H9 (cell line): ENCODE results near the gene PROX2. TPM values are rescaled to one million over a fixed set of nuclear protein-coding genes. Genes with fewer than 3 reads are reported as not detected.

Experiments
- DNase-seq: peaks from one replicate; pipeline ENCODE4 v3.0.0-alpha.2; 2017
- H2AFZ ChIP-seq: one replicate; pipeline ENCODE4 v1.6.1; 2013; ENCODE audit warnings: mild to moderate bottlenecking, low read length, control low read depth, moderate library complexity
- H2AK5ac ChIP-seq: 2 replicates; pipeline ENCODE4 v1.6.1; 2013; ENCODE audit warnings: low read length, control low read depth, mixed read lengths; ENCODE audit not compliant: insufficient read length
- H2BK120ac ChIP-seq: one replicate; pipeline ENCODE4 v1.6.1; 2013; ENCODE audit warnings: low read depth, mild to moderate bottlenecking, low read length, control low read depth, inconsistent platforms; ENCODE audit not compliant: poor library complexity, severe bottlenecking
- H2BK12ac ChIP-seq: 2 replicates; pipeline ENCODE4 v1.6.1; 2013; ENCODE audit warnings: low read length, control low read depth, mixed read lengths, low read depth; ENCODE audit not compliant: insufficient read length
- H2BK15ac ChIP-seq: 2 replicates; pipeline ENCODE4 v1.6.1; 2013; ENCODE audit warnings: low read depth, low read length, control low read depth
- H2BK20ac ChIP-seq: one replicate; pipeline ENCODE4 v1.6.1; 2013; ENCODE audit warnings: low read depth, mild to moderate bottlenecking, low read length, control low read depth, inconsistent platforms; ENCODE audit not compliant: poor library complexity, severe bottlenecking
- H2BK5ac ChIP-seq: 2 replicates; pipeline ENCODE4 v1.6.1; 2013; ENCODE audit warnings: low read length, control low read depth, mixed read lengths; ENCODE audit not compliant: insufficient read length
- H3K14ac ChIP-seq: 2 replicates; pipeline ENCODE4 v1.6.1; 2013; ENCODE audit warnings: low read length, control low read depth; ENCODE audit not compliant: insufficient read depth
- H3K18ac ChIP-seq: 2 replicates; pipeline ENCODE4 v1.6.1; 2013; ENCODE audit warnings: low read depth, mild to moderate bottlenecking, mixed read lengths, low read length, control low read depth; ENCODE audit not compliant: insufficient read length
- H3K23ac ChIP-seq: 2 replicates; pipeline ENCODE4 v1.6.1; 2013; ENCODE audit warnings: low read length, control low read depth, mixed read lengths, low read depth; ENCODE audit not compliant: insufficient read length
- H3K23me2 ChIP-seq: 2 replicates; pipeline ENCODE4 v1.6.1; 2013; ENCODE audit warnings: low read depth, mild to moderate bottlenecking, mixed read lengths, low read length, control low read depth; ENCODE audit not compliant: insufficient read length, poor library complexity, severe bottlenecking
- H3K27ac ChIP-seq: 2 replicates; pipeline ENCODE4 v1.5.1; 2013; ENCODE audit warnings: low read length, control low read depth, mixed read lengths, low read depth; ENCODE audit not compliant: insufficient read length
- H3K27me3 ChIP-seq: 2 replicates; pipeline ENCODE4 v1.6.1; 2013; ENCODE audit warnings: low read length, control low read depth, inconsistent platforms; ENCODE audit not compliant: insufficient read depth
- H3K4ac ChIP-seq: 2 replicates; pipeline ENCODE4 v1.6.1; 2013; ENCODE audit warnings: low read depth, mild to moderate bottlenecking, control low read depth, inconsistent platforms, low read length, moderate library complexity
- H3K4me1 ChIP-seq: 2 replicates; pipeline ENCODE4 v1.6.1; 2013; ENCODE audit warnings: low read length, control low read depth, inconsistent platforms; ENCODE audit not compliant: insufficient read depth
- H3K4me2 ChIP-seq: 2 replicates; pipeline ENCODE4 v1.6.1; 2013; ENCODE audit warnings: low read length, control low read depth, mixed read lengths; ENCODE audit not compliant: insufficient read length, insufficient read depth
- H3K56ac ChIP-seq: 2 replicates; pipeline ENCODE4 v1.6.1; 2013; ENCODE audit warnings: low read depth, mild to moderate bottlenecking, mixed read lengths, low read length, control low read depth; ENCODE audit not compliant: insufficient read length
- H3K79me1 ChIP-seq: 2 replicates; pipeline ENCODE4 v1.6.1; 2013; ENCODE audit warnings: low read depth, mild to moderate bottlenecking, moderate library complexity, low read length, control low read depth, inconsistent platforms; ENCODE audit not compliant: insufficient read depth, poor library complexity, severe bottlenecking
- H3K79me2 ChIP-seq: 2 replicates; pipeline ENCODE4 v1.6.1; 2013; ENCODE audit warnings: low read length, control low read depth, inconsistent platforms; ENCODE audit not compliant: insufficient read depth
- H3K9ac ChIP-seq: 2 replicates; pipeline ENCODE4 v1.6.1; 2013; ENCODE audit warnings: low read length, control low read depth, mixed read lengths; ENCODE audit not compliant: insufficient read length; ENCODE audit errors: extremely low read depth
- H3K9me3 ChIP-seq: one replicate; pipeline ENCODE4 v1.6.1; 2013; ENCODE audit warnings: low read depth, low read length, inconsistent platforms; ENCODE audit not compliant: control insufficient read depth
- H3T11ph ChIP-seq: one replicate; pipeline ENCODE4 v1.6.1; 2013; ENCODE audit warnings: mild to moderate bottlenecking, low read length, control low read depth, inconsistent platforms
- H4K20me1 ChIP-seq: one replicate; pipeline ENCODE4 v1.6.1; 2013; ENCODE audit not compliant: control insufficient read depth, insufficient read length, insufficient read depth
- H4K5ac ChIP-seq: 2 replicates; pipeline ENCODE4 v1.6.1; 2013; ENCODE audit warnings: low read depth, mild to moderate bottlenecking, mixed read lengths, low read length, control low read depth; ENCODE audit not compliant: insufficient read length
- H4K8ac ChIP-seq: replicated peaks from 2 replicates; pipeline ENCODE4 v1.6.1; 2013; ENCODE audit warnings: low read length, control low read depth, mixed read lengths, low read depth; ENCODE audit not compliant: insufficient read length
- H4K91ac ChIP-seq: 2 replicates; pipeline ENCODE4 v1.6.1; 2013; ENCODE audit warnings: low read depth, mild to moderate bottlenecking, moderate library complexity, mixed read lengths, low read length, control low read depth; ENCODE audit not compliant: insufficient read length
- H3K27ac Mint-ChIP-seq, 3 experiments: 2 replicates in 2 of 3; 3 replicates in 1 of 3; pipeline ENCODE4 v1.8.0; 2020 to 2021; ENCODE audit warnings: mixed read lengths in 3 of 3, mild to moderate bottlenecking in 1 of 3, moderate library complexity in 1 of 3
- H3K27me3 Mint-ChIP-seq: 2 replicates; pipeline ENCODE4 v1.8.0; 2021; ENCODE audit warnings: low read depth, mild to moderate bottlenecking, moderate library complexity, mixed read lengths
- H3K36me3 Mint-ChIP-seq, 3 experiments: 2 replicates in 2 of 3; 3 replicates in 1 of 3; pipeline ENCODE4 v1.8.0; 2020 to 2021; ENCODE audit warnings: low read depth in 3 of 3, mixed read lengths in 3 of 3; ENCODE audit not compliant: insufficient read depth in 1 of 3
- H3K4me1 Mint-ChIP-seq, 2 experiments: 2 replicates each; pipeline ENCODE4 v1.8.0; 2020; ENCODE audit warnings: mixed read lengths in 2 of 2
- H3K4me3 Mint-ChIP-seq, 2 experiments: 2 replicates in 1 of 2; 3 replicates in 1 of 2; pipeline ENCODE4 v1.8.0; 2020 to 2021; ENCODE audit warnings: mild to moderate bottlenecking in 2 of 2, mixed read lengths in 2 of 2, moderate library complexity in 1 of 2
- H3K9me3 Mint-ChIP-seq, 2 experiments: 2 replicates in 1 of 2; 3 replicates in 1 of 2; pipeline ENCODE4 v1.8.0; 2020; ENCODE audit warnings: mild to moderate bottlenecking in 2 of 2, mixed read lengths in 2 of 2, moderate library complexity in 1 of 2
- CTCF ChIP-seq: fragments of 200-600 bp; sonication (generic); conservative IDR thresholded peaks from 3 replicates; pipeline ENCODE4 v1.8.0; 2021; ENCODE audit warnings: antibody characterized with exemption, mild to moderate bottlenecking
- WGBS: extraction: QIAGEN DNeasy Blood & Tissue Kit; methylation state at CpG from one replicate; pipeline ENCODE4 v1.1.7; 2013; ENCODE audit warnings: missing lambda C conversion rate, low lambda C conversion rate, mixed read lengths; ENCODE audit not compliant: insufficient read length; ENCODE audit errors: extremely low coverage; 5-methylcytosine and 5-hydroxymethylcytosine counted together
- total RNA-seq: library from RNA; stranded (reverse); gene quantifications from 2 replicates; pipeline ENCODE4 v1.2.1, GENCODE V29; 2021

PROX2 gene
- total RNA-seq, 1 experiment from 2014 or later: not detected

DNA sequence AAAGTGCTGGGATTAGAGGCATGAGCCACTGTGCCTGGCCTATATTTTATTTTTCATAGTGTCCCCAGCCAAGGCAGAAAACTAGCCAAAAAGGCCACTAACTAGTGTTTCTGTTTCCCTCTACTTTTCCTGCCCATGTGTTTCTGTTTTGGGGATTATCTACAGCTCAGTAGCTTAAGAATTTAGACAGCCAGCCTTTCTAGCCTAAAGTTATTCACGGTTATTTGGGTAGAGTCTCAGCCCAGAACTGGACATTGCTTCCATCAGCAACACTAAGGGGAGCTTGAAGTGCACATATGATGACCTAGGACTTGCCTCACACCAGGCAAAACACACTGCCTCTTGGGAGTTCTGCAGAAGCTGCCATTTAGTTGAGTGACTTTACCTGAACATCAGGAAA lies 17.9 kb downstream of the PROX2 start:
- WGBS: no CpG with 5 or more reads among the region's 1 CpG

More for the DNA sequence above, 17.9 kb downstream of the PROX2 start:
- Mint-ChIP-seq H3K27ac (no peak overlapping the region), H3K4me3 (no peak overlapping the region), H3K9me3 (no peaks in the 10 kb centered on the region), H3K4me1 (peaks cover 0 to 3% of the 10 kb centered on the region in 2 experiments; a peak in 1 of 4 replicates), H3K36me3 (no peaks in the 10 kb centered on the region), H3K27me3 (no peaks in the 10 kb centered on the region)
- H3K14ac ChIP-seq: no peak overlapping the region
- H2BK15ac ChIP-seq: no peak overlapping the region
- no peak overlapping the region for H4K5ac ChIP-seq
- no peak overlapping the region for H3K4me2 ChIP-seq
- H4K20me1 ChIP-seq: no peaks in the 10 kb centered on the region
- H3K27ac ChIP-seq: no peak overlapping the region
- H3K79me1 ChIP-seq: no peaks in the 10 kb centered on the region
- no peak overlapping the region for H4K8ac ChIP-seq
- no peak for TF ChIP-seq CTCF
- H3K56ac ChIP-seq: no peak overlapping the region
- H3K23ac ChIP-seq: no peak overlapping the region
- H3T11ph ChIP-seq: no peak overlapping the region
- no peaks in the 10 kb centered on the region for H3K79me2 ChIP-seq
- H4K91ac ChIP-seq: no peak overlapping the region
- no peaks in the 10 kb centered on the region for H3K4me1 ChIP-seq
- H2AFZ ChIP-seq: no peak overlapping the region
- no peak overlapping the region for H2BK120ac ChIP-seq
- H3K9ac ChIP-seq: no peak overlapping the region
- H3K27me3 ChIP-seq: no peaks in the 10 kb centered on the region
- no peak overlapping the region for H2BK20ac ChIP-seq
- no peaks in the 10 kb centered on the region for H3K23me2 ChIP-seq
- no peaks in the 10 kb centered on the region for H3K9me3 ChIP-seq
- H2BK5ac ChIP-seq: no peak overlapping the region
- no peak overlapping the region for H3K4ac ChIP-seq
- DNase-seq: no peak
- H2AK5ac ChIP-seq: no peak overlapping the region
- no peak overlapping the region for H2BK12ac ChIP-seq
- no peak overlapping the region for H3K18ac ChIP-seq
